ENCODE data around the gene FBXL5. TPM values are rescaled to one million over a fixed set of nuclear protein-coding genes. Genes with fewer than 3 reads are reported as not detected.
A peak's percentile ranks its signal among the peaks of the same experiment; 100 is the strongest.

The FBXL5 gene
- total and polyA plus RNA-seq, 10 donors, result 33.8 to 210 (median 105) TPM

DNA sequence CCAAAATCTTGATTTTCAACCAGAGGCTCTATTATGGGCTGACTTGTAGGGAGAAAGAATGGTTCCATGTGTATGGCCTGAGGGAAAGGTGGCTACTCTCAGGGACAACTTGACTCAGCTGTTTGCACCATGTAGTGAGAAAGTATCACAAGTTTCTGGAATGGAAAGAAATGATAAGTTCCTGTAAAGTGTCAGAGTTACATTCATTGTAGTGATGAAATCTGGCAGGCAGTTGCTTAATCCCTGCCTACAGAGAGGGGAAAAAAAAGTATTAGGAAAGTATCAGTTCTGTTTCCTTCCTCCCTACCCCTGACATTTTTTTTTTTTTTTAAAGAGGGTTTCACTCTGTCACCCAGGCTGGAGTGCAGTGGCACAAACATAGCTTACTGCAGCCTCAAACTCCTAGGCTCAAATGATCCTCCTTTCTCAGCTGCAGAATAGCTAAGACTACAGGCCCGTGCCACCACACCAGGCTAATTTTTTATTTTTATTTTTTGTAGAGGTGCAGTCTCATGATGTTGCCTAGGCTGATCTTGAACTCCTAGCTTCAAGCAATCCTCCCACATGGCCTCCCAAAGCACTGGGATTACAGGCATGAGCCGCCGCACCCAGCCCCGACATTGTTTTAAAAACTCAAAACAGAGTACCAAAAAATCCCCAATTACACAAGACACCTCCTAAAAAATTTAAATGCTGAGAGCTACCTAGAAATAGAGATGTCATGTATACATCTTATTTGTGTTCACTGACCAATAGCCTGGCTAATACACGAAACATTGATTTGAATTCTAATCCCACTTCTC lies 4.8 kb upstream of the FBXL5 start:
- no peak for DNase-seq
- Histone ChIP-seq H3K27ac (peak overlapping the region in 7 of 8 donors; percentile 68 to 99 (median 99)), H3K36me3 (no peaks in the 10 kb centered on the region), H3K4me3 (peak overlapping the region in 3 of 8 donors; percentile 24 to 92 (median 25)), H3K9me3 (no peaks in the 10 kb centered on the region), H3K4me1 (peaks cover 0 to 53% (median 8%) of the 10 kb centered on the region in 6 donors), H3K27me3 (replicated peaks in 1 of 7) (no peaks in the 10 kb centered on the region)
- intact Hi-C loops (cut with DNase I; ENCODE audit: low total_unique reads), result loop anchor here (10.0 kb wide), 2 partner anchors 425 to 655 kb away; partner anchors contain the start of gene CPEB2
- 70 to 92% (median 76%) methylated on average over 5 of the region's 5 CpGs for WGBS, 5 donors
- TF ChIP-seq POLR2AphosphoS5 (IDR thresholded peaks at IDR 0.05), result peak in 1 of 3 donors; percentile 61
- TF ChIP-seq, protein P1, sequence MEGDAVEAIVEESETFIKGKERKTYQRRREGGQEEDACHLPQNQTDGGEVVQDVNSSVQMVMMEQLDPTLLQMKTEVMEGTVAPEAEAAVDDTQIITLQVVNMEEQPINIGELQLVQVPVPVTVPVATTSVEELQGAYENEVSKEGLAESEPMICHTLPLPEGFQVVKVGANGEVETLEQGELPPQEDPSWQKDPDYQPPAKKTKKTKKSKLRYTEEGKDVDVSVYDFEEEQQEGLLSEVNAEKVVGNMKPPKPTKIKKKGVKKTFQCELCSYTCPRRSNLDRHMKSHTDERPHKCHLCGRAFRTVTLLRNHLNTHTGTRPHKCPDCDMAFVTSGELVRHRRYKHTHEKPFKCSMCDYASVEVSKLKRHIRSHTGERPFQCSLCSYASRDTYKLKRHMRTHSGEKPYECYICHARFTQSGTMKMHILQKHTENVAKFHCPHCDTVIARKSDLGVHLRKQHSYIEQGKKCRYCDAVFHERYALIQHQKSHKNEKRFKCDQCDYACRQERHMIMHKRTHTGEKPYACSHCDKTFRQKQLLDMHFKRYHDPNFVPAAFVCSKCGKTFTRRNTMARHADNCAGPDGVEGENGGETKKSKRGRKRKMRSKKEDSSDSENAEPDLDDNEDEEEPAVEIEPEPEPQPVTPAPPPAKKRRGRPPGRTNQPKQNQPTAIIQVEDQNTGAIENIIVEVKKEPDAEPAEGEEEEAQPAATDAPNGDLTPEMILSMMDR (IDR thresholded peaks at IDR 0.05 in 8 of 11, conservative IDR thresholded peaks at IDR 0.05 in 3 of 11), result no peak

DNA sequence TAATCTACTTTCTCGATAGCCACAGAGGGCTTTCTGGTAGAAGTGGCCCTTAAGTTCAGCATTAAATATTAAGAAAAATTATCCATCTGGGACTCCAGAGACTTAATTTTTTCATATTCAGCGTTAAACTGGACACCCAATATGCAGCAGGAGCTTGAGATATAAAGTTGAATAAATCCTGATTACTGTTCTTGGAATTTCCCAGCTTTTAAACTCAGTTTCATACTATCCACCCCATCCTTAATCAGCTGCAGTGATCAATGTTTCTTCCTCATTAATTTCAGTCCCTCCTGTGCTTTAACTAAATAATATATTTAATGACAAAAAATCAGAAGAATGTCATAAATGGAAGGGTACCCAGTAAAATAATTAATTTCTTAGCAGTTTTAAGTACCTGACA lies 3.6 kb upstream of the FBXL5 start:
- Histone ChIP-seq H3K9me3 (no peaks in the 10 kb centered on the region), H3K27me3 (replicated peaks in 1 of 7) (no peaks in the 10 kb centered on the region), H3K4me3 (peak overlapping the region in 4 of 8 donors; percentile 7 to 92 (median 24)), H3K27ac (peak overlapping the region in 7 of 8 donors; percentile 68 to 99 (median 99)), H3K4me1 (peaks cover 1 to 58% (median 14%) of the 10 kb centered on the region in 6 donors), H3K36me3 (no peaks in the 10 kb centered on the region)
- DNase-seq, result no peak
- intact Hi-C loops (cut with DNase I; ENCODE audit: low total_unique reads), result loop anchor here (10.0 kb wide), 2 partner anchors 424 to 654 kb away; partner anchors contain the start of gene CPEB2
- TF ChIP-seq POLR2A (IDR thresholded peaks at IDR 0.05), result no peak
- no peak for TF ChIP-seq POLR2AphosphoS5 (IDR thresholded peaks at IDR 0.05)
- TF ChIP-seq, protein P1 (IDR thresholded peaks at IDR 0.05 in 8 of 11, conservative IDR thresholded peaks at IDR 0.05 in 3 of 11), result no peak
- 82 to 94% (median 89%) methylated on average over 2 of the region's 2 CpGs for WGBS, 5 donors

DNA sequence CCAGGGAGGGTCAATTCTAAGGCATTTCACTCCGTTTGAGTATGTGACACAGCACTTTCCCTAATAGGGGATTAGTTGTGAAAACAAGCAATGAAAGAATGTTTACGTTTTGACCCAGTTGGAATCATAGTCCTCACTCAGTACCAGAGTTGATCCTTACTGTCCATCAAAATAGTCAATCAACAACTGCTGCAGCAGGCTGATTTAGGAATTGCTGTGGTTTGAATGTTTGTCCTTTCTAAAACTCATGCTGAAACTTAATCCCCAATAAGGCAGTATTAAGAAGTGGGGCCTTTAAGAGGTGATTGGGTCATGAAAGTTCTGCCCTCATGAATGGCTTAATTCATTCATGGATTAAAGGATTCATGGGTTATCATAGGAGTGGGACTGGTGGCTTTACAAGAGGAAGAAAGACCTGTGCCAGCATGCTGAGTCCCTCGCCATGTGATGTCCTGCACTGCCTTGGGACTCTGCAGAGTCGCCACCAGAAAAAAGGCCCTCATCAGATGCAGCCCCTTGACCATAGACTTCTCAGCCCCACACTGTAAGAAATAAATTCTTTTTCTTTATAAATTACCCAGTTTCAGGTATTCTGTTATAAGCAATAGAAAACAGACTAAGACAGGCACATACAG lies 3.1 kb upstream of the FBXL5 start:
- Histone ChIP-seq H3K4me3 (peak overlapping the region in 4 of 8 donors; percentile 7 to 92 (median 24)), H3K36me3 (no peaks in the 10 kb centered on the region), H3K9me3 (no peaks in the 10 kb centered on the region), H3K27ac (peak overlapping the region in 7 of 8 donors; percentile 68 to 99 (median 99)), H3K4me1 (peaks cover 7 to 63% (median 19%) of the 10 kb centered on the region in 6 donors), H3K27me3 (replicated peaks in 1 of 7) (no peaks in the 10 kb centered on the region)
- TF ChIP-seq POLR2A (IDR thresholded peaks at IDR 0.05) (no peak), POLR2AphosphoS5 (IDR thresholded peaks at IDR 0.05) (no peak)
- TF ChIP-seq, protein P1 (IDR thresholded peaks at IDR 0.05 in 8 of 11, conservative IDR thresholded peaks at IDR 0.05 in 3 of 11), result no peak
- intact Hi-C loops (cut with DNase I; ENCODE audit: low total_unique reads), result loop anchor here (10.0 kb wide), 2 partner anchors 423 to 653 kb away; partner anchors contain the start of gene CPEB2
- DNase-seq, result no peak
- 67 to 93% (median 81%) methylated on average over 4 of the region's 4 CpGs for WGBS, 5 donors
